H9 (cell line): ENCODE data around the gene ATP5IF1. TPM values are rescaled to one million over a fixed set of nuclear protein-coding genes. Genes with fewer than 3 reads are reported as not detected.
A peak's percentile ranks its signal among the peaks of the same experiment; 100 is the strongest.

Experiments used
- DNase-seq: peaks from one replicate; pipeline ENCODE4 v3.0.0-alpha.2; 2017
- H2AFZ ChIP-seq: one replicate; pipeline ENCODE4 v1.6.1; 2013; ENCODE audit warnings: mild to moderate bottlenecking, low read length, control low read depth, moderate library complexity
- H2AK5ac ChIP-seq: 2 replicates; pipeline ENCODE4 v1.6.1; 2013; ENCODE audit warnings: low read length, control low read depth, mixed read lengths; ENCODE audit not compliant: insufficient read length
- H2BK120ac ChIP-seq: one replicate; pipeline ENCODE4 v1.6.1; 2013; ENCODE audit warnings: low read depth, mild to moderate bottlenecking, low read length, control low read depth, inconsistent platforms; ENCODE audit not compliant: poor library complexity, severe bottlenecking
- H2BK12ac ChIP-seq: 2 replicates; pipeline ENCODE4 v1.6.1; 2013; ENCODE audit warnings: low read length, control low read depth, mixed read lengths, low read depth; ENCODE audit not compliant: insufficient read length
- H2BK15ac ChIP-seq: 2 replicates; pipeline ENCODE4 v1.6.1; 2013; ENCODE audit warnings: low read depth, low read length, control low read depth
- H2BK20ac ChIP-seq: one replicate; pipeline ENCODE4 v1.6.1; 2013; ENCODE audit warnings: low read depth, mild to moderate bottlenecking, low read length, control low read depth, inconsistent platforms; ENCODE audit not compliant: poor library complexity, severe bottlenecking
- H2BK5ac ChIP-seq: 2 replicates; pipeline ENCODE4 v1.6.1; 2013; ENCODE audit warnings: low read length, control low read depth, mixed read lengths; ENCODE audit not compliant: insufficient read length
- H3K14ac ChIP-seq: 2 replicates; pipeline ENCODE4 v1.6.1; 2013; ENCODE audit warnings: low read length, control low read depth; ENCODE audit not compliant: insufficient read depth
- H3K18ac ChIP-seq: 2 replicates; pipeline ENCODE4 v1.6.1; 2013; ENCODE audit warnings: low read depth, mild to moderate bottlenecking, mixed read lengths, low read length, control low read depth; ENCODE audit not compliant: insufficient read length
- H3K23ac ChIP-seq: 2 replicates; pipeline ENCODE4 v1.6.1; 2013; ENCODE audit warnings: low read length, control low read depth, mixed read lengths, low read depth; ENCODE audit not compliant: insufficient read length
- H3K23me2 ChIP-seq: 2 replicates; pipeline ENCODE4 v1.6.1; 2013; ENCODE audit warnings: low read depth, mild to moderate bottlenecking, mixed read lengths, low read length, control low read depth; ENCODE audit not compliant: insufficient read length, poor library complexity, severe bottlenecking
- H3K27ac ChIP-seq: 2 replicates; pipeline ENCODE4 v1.5.1; 2013; ENCODE audit warnings: low read length, control low read depth, mixed read lengths, low read depth; ENCODE audit not compliant: insufficient read length
- H3K27me3 ChIP-seq: 2 replicates; pipeline ENCODE4 v1.6.1; 2013; ENCODE audit warnings: low read length, control low read depth, inconsistent platforms; ENCODE audit not compliant: insufficient read depth
- H3K4ac ChIP-seq: 2 replicates; pipeline ENCODE4 v1.6.1; 2013; ENCODE audit warnings: low read depth, mild to moderate bottlenecking, control low read depth, inconsistent platforms, low read length, moderate library complexity
- H3K4me1 ChIP-seq: 2 replicates; pipeline ENCODE4 v1.6.1; 2013; ENCODE audit warnings: low read length, control low read depth, inconsistent platforms; ENCODE audit not compliant: insufficient read depth
- H3K4me2 ChIP-seq: 2 replicates; pipeline ENCODE4 v1.6.1; 2013; ENCODE audit warnings: low read length, control low read depth, mixed read lengths; ENCODE audit not compliant: insufficient read length, insufficient read depth
- H3K56ac ChIP-seq: 2 replicates; pipeline ENCODE4 v1.6.1; 2013; ENCODE audit warnings: low read depth, mild to moderate bottlenecking, mixed read lengths, low read length, control low read depth; ENCODE audit not compliant: insufficient read length
- H3K79me1 ChIP-seq: 2 replicates; pipeline ENCODE4 v1.6.1; 2013; ENCODE audit warnings: low read depth, mild to moderate bottlenecking, moderate library complexity, low read length, control low read depth, inconsistent platforms; ENCODE audit not compliant: insufficient read depth, poor library complexity, severe bottlenecking
- H3K79me2 ChIP-seq: 2 replicates; pipeline ENCODE4 v1.6.1; 2013; ENCODE audit warnings: low read length, control low read depth, inconsistent platforms; ENCODE audit not compliant: insufficient read depth
- H3K9ac ChIP-seq: 2 replicates; pipeline ENCODE4 v1.6.1; 2013; ENCODE audit warnings: low read length, control low read depth, mixed read lengths; ENCODE audit not compliant: insufficient read length; ENCODE audit errors: extremely low read depth
- H3K9me3 ChIP-seq: one replicate; pipeline ENCODE4 v1.6.1; 2013; ENCODE audit warnings: low read depth, low read length, inconsistent platforms; ENCODE audit not compliant: control insufficient read depth
- H3T11ph ChIP-seq: one replicate; pipeline ENCODE4 v1.6.1; 2013; ENCODE audit warnings: mild to moderate bottlenecking, low read length, control low read depth, inconsistent platforms
- H4K20me1 ChIP-seq: one replicate; pipeline ENCODE4 v1.6.1; 2013; ENCODE audit not compliant: control insufficient read depth, insufficient read length, insufficient read depth
- H4K5ac ChIP-seq: 2 replicates; pipeline ENCODE4 v1.6.1; 2013; ENCODE audit warnings: low read depth, mild to moderate bottlenecking, mixed read lengths, low read length, control low read depth; ENCODE audit not compliant: insufficient read length
- H4K8ac ChIP-seq: replicated peaks from 2 replicates; pipeline ENCODE4 v1.6.1; 2013; ENCODE audit warnings: low read length, control low read depth, mixed read lengths, low read depth; ENCODE audit not compliant: insufficient read length
- H4K91ac ChIP-seq: 2 replicates; pipeline ENCODE4 v1.6.1; 2013; ENCODE audit warnings: low read depth, mild to moderate bottlenecking, moderate library complexity, mixed read lengths, low read length, control low read depth; ENCODE audit not compliant: insufficient read length
- H3K27ac Mint-ChIP-seq, 3 experiments: 2 replicates in 2 of 3; 3 replicates in 1 of 3; pipeline ENCODE4 v1.8.0; 2020 to 2021; ENCODE audit warnings: mixed read lengths in 3 of 3, mild to moderate bottlenecking in 1 of 3, moderate library complexity in 1 of 3
- H3K27me3 Mint-ChIP-seq: 2 replicates; pipeline ENCODE4 v1.8.0; 2021; ENCODE audit warnings: low read depth, mild to moderate bottlenecking, moderate library complexity, mixed read lengths
- H3K36me3 Mint-ChIP-seq, 3 experiments: 2 replicates in 2 of 3; 3 replicates in 1 of 3; pipeline ENCODE4 v1.8.0; 2020 to 2021; ENCODE audit warnings: low read depth in 3 of 3, mixed read lengths in 3 of 3; ENCODE audit not compliant: insufficient read depth in 1 of 3
- H3K4me1 Mint-ChIP-seq, 2 experiments: 2 replicates each; pipeline ENCODE4 v1.8.0; 2020; ENCODE audit warnings: mixed read lengths in 2 of 2
- H3K4me3 Mint-ChIP-seq, 2 experiments: 2 replicates in 1 of 2; 3 replicates in 1 of 2; pipeline ENCODE4 v1.8.0; 2020 to 2021; ENCODE audit warnings: mild to moderate bottlenecking in 2 of 2, mixed read lengths in 2 of 2, moderate library complexity in 1 of 2
- H3K9me3 Mint-ChIP-seq, 2 experiments: 2 replicates in 1 of 2; 3 replicates in 1 of 2; pipeline ENCODE4 v1.8.0; 2020; ENCODE audit warnings: mild to moderate bottlenecking in 2 of 2, mixed read lengths in 2 of 2, moderate library complexity in 1 of 2
- WGBS: extraction: QIAGEN DNeasy Blood & Tissue Kit; methylation state at CpG from one replicate; pipeline ENCODE4 v1.1.7; 2013; ENCODE audit warnings: missing lambda C conversion rate, low lambda C conversion rate, mixed read lengths; ENCODE audit not compliant: insufficient read length; ENCODE audit errors: extremely low coverage; 5-methylcytosine and 5-hydroxymethylcytosine counted together
- total RNA-seq: library from RNA; stranded (reverse); gene quantifications from 2 replicates; pipeline ENCODE4 v1.2.1, GENCODE V29; 2021
- TF ChIP-seq, protein P1 (sequence below): fragments of 200-600 bp; sonication (generic); conservative IDR thresholded peaks from 3 replicates; pipeline ENCODE4 v1.8.0; 2021; ENCODE audit warnings: antibody characterized with exemption, mild to moderate bottlenecking

Gene ATP5IF1
- total RNA-seq, 1 experiment from 2014 or later = 257 TPM

DNA sequence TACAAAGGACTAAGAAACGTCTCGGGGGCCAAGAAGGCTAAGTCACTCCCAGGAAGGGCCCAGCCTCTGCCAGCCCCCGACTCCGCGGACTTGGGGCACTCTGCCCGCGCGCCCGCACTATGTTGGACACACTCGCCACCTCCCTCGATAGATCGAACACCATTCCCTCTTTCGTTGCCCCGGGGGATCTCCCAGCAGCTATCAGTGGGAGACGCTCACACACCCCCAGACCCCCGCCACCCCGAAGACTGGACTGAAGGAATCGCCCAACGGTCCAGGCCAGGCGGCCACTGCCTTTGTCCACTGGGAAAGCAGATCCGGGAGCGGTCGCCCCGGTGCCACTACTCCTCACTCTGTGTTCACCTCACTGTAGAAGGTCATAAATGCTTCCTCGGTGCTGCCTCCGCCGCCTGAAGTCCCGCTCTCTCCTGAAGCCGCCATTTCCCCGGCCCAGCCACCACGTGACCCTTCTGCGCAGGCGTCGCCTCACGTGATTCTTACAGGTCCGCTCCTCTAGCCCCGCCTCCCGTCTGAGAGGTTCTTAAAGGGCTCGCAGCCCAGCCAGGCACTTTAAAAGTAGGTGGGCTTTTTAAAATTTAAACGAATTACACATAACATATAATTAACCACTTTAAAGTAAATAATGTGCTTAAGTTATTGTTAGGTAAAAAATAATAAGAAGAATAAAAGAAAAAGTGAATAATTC is 3.2 kb upstream of the ATP5IF1 start, which contains the start of gene DNAJC8:
TSS of gene DNAJC8 (minus strand) at position 472 of the 706 bp plus-strand sequence. CDS start at position 441, 31 bp downstream.
- Mint-ChIP-seq H3K4me1 (peaks cover 4 to 9% of the 10 kb centered on the region in 2 experiments; a peak in 3 of 4 replicates), H3K36me3 (peaks cover 11 to 22% (median 16%) of the 10 kb centered on the region in 3 experiments; a peak in 6 of 7 replicates), H3K27me3 (no peaks in the 10 kb centered on the region), H3K9me3 (peaks cover 0 to 3% of the 10 kb centered on the region in 2 experiments; a peak in 1 of 5 replicates), H3K4me3 (peak within 1 kb of the TSS; percentile 97 to 99), H3K27ac (peak within 1 kb of the TSS; percentile 98 to 99 (median 98))
- Histone ChIP-seq H4K91ac (no peak within 1 kb of the TSS), H4K20me1 (no peaks in the 10 kb centered on the region), H3K9ac (peak within 1 kb of the TSS; percentile 97), H4K5ac (no peak within 1 kb of the TSS), H2BK5ac (no peak within 1 kb of the TSS), H3K4me2 (peak within 1 kb of the TSS; percentile 95), H2BK120ac (no peak within 1 kb of the TSS), H3K4me1 (no peaks in the 10 kb centered on the region), H2AK5ac (no peak within 1 kb of the TSS), H2BK15ac (no peak within 1 kb of the TSS), H3K18ac (no peak within 1 kb of the TSS), H3K23me2 (peaks cover 14% of the 10 kb centered on the region), H2BK20ac (no peak within 1 kb of the TSS), H3K27ac (no peak within 1 kb of the TSS), H4K8ac (no peak within 1 kb of the TSS), H3T11ph (no peak within 1 kb of the TSS), H3K79me2 (peaks cover 16% of the 10 kb centered on the region; the same call in 1 of the 2 replicates), H3K79me1 (peaks cover 8% of the 10 kb centered on the region), H3K9me3 (no peaks in the 10 kb centered on the region), H2AFZ (no peak within 1 kb of the TSS), H3K23ac (no peak within 1 kb of the TSS), H3K56ac (peak within 1 kb of the TSS; percentile 69), H3K14ac (peak within 1 kb of the TSS; percentile 60), H2BK12ac (no peak within 1 kb of the TSS), H3K4ac (no peak within 1 kb of the TSS), H3K27me3 (no peaks in the 10 kb centered on the region)
- DNase-seq = peak; percentile 93
- no CpG with 5 or more reads among the region's 40 CpGs for WGBS
- TF ChIP-seq, protein P1, sequence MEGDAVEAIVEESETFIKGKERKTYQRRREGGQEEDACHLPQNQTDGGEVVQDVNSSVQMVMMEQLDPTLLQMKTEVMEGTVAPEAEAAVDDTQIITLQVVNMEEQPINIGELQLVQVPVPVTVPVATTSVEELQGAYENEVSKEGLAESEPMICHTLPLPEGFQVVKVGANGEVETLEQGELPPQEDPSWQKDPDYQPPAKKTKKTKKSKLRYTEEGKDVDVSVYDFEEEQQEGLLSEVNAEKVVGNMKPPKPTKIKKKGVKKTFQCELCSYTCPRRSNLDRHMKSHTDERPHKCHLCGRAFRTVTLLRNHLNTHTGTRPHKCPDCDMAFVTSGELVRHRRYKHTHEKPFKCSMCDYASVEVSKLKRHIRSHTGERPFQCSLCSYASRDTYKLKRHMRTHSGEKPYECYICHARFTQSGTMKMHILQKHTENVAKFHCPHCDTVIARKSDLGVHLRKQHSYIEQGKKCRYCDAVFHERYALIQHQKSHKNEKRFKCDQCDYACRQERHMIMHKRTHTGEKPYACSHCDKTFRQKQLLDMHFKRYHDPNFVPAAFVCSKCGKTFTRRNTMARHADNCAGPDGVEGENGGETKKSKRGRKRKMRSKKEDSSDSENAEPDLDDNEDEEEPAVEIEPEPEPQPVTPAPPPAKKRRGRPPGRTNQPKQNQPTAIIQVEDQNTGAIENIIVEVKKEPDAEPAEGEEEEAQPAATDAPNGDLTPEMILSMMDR = no peak
